Left lobe of liver (tissue), 2 donors: ENCODE measurements around the gene ACMSD. TPM values are rescaled to one million over a fixed set of nuclear protein-coding genes. Genes with fewer than 3 reads are reported as not detected.
"Not testable (repeated sequence)": the region's sequence is repeated elsewhere in the genome, so short reads cannot be mapped to it uniquely, and the experiment has no call there.

Experiments
- ATAC-seq: fragments of 200-7000 bp; cut with Tn5 transposase; one replicate; pipeline ENCODE4 v1.9.1; 2020; ENCODE audit warnings: mild to moderate bottlenecking, moderate library complexity
- DNase-seq: peaks from one replicate; pipeline ENCODE4 v3.0.0-alpha.2; 2020; ENCODE audit warnings: low spot score
- total RNA-seq: library from RNA; stranded (reverse); gene quantifications from one replicate; pipeline ENCODE4 v1.2.1, GENCODE V29; 2021
- donor health status: DM: no; HTN: no; CAD: no; lungs with moderate emphysema.
- donor health status: DM: no; HTN: yes; CAD: no.

The ACMSD gene
- 123 TPM for total RNA-seq

DNA sequence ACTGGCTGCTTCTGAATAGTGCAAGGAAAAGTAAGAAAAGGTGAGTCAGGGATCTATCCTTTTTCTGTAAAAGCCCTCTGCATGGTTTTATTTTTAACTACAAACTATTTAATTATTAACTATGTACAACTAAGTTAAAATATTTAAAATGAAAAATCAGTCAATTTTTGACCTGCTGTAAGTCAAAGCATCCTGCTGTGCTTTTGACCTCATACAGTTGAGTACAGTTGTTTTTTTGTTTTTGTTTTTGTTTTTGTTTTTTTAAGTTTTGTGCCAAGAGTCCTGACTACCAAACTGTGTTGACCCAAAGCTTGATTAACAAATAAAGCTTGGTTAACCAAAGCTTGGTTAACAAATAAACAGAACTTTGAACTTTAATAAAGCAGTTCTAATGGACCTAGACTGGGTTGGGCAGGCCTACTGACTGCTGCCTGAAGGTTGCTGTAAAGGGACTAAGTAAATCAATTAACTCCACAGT, at the start of gene ACMSD:
ACMSD (plus strand) TSS at position 474 of the 478 bp plus-strand sequence. CDS start 67 bp downstream, outside the sequence.
- DNase-seq: peak; percentile 60
- peak; percentile 72 for ATAC-seq

DNA sequence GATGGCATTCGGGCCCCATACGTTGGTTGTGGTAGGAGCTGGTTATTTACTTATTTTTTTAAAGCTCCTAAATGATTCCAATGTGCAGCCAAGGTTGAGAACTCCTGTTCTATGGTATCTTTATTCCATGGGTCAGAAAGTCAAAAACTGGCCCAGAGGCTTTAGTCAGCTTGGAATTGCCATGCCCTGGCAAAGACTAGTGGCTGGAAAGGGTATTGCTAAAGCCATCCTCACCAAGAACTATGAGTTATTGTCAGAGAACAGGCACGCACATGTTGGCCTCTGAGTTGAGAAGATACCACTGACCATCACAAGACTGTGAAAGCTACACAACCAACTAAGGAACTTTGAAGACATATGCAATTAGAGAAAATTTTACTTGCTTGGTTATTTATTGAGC, 47.9 kb upstream of the ACMSD start:
- DNase-seq (no peak), ATAC-seq (no peak)

- peak; percentile 65 for ATAC-seq
- no peak for DNase-seq
These were observed 46.8 kb upstream of the ACMSD start for GRCh38 chr2:134791616-134792015.

DNA sequence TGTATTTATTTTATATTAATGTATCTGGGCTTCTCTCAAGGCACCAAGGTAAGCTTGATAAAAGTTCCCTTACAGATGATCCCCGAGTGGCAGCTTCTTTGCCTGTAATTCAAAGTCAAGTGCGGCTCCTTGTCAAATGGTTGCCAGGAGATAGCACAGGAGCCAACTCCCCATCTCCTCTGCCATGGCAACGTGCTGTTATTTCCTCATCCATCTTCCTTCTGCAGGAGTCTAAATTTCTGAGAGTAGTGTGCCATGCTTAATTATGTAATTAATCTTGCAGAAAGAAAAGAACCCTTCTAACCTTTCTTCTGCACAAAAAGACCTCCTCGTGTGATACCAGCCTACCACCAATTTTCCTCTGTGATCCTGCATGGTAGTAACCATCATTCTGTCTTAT, 46.2 kb upstream of the ACMSD start:
- ATAC-seq (no peak), DNase-seq (no peak)

DNA sequence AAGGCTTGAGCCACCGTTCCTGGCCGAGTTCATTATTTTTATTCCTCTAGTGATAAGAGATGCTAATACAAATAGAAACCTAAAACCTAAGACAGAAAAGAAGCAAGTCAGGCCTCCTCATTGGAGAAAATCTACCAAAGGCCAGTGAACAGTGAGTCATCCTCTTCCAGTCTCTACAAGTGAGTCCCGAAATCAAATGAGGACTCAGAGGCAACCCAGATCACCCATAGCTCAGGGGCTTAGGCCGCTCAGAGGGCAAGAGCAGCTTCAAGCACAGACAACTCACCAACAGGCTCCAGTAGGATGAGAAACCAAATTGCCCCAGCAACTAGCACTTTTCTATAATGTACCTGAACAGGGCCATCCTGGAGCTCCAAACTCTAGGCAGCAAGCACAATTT, 42.7 kb upstream of the ACMSD start:
- ATAC-seq: no peak
- no peak for DNase-seq

GRCh38 chr2:134796373-134796772, 42.0 kb upstream of the ACMSD start:
- ATAC-seq: no peak
- DNase-seq: no peak

GRCh38 chr2:134799936-134800335, 38.5 kb upstream of the ACMSD start:
- DNase-seq (no peak), ATAC-seq (no peak)

GRCh38 chr2:134800341-134800740, 38.1 kb upstream of the ACMSD start:
- no peak for ATAC-seq
- no peak for DNase-seq

GRCh38 chr2:134803609-134804405, 34.6 kb upstream of the ACMSD start:
- DNase-seq, ATAC-seq: not testable (repeated sequence)

DNA sequence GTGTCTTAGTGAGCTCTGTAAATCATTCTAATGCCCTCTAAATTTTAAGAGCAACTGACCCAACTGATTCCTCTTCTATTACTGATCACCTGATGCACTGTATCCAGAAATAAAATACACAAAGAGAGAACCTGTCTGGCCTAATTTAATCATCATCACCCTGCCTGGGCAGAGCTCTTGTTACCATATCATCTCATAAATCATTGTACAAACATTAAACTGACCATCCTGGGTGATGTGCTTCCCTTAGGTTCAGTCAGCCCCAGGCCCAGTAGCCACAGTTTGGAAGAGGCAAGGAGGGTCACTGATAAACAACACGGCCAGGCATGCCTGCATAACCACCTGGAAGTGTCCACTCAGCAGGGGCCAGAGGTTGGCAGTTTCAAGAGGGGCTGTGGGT, 22.7 kb upstream of the ACMSD start:
- DNase-seq: no peak
- ATAC-seq: no peak

- ATAC-seq: no peak
- DNase-seq: no peak
These were observed 20.1 kb upstream of the ACMSD start for GRCh38 chr2:134818321-134818720.

DNA sequence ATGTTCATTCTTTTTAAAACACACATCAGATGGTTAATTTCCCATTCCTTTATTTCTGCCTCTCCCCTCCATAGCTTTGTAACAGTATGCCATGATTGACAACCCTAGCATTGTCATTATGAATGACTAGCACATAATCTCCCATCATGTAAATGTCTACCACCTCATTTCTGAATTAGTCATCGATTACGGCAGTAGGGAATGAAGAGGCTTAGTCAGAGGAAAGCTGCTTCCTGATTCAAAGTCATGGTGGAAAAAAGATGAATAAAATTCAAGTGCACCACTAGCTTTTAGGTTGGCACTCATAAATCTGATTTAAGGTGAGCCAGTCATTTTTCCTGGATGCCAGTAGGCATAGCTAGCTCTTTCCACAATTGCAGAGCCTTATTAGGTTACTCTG, 19.1 kb upstream of the ACMSD start:
- no peak for DNase-seq
- ATAC-seq: no peak

GRCh38 chr2:134823431-134823830, 15.0 kb upstream of the ACMSD start:
- ATAC-seq (peak; percentile 94), DNase-seq (no peak)

GRCh38 chr2:134823832-134824231, 14.6 kb upstream of the ACMSD start:
- peak; percentile 71 for ATAC-seq
- DNase-seq: no peak

DNA sequence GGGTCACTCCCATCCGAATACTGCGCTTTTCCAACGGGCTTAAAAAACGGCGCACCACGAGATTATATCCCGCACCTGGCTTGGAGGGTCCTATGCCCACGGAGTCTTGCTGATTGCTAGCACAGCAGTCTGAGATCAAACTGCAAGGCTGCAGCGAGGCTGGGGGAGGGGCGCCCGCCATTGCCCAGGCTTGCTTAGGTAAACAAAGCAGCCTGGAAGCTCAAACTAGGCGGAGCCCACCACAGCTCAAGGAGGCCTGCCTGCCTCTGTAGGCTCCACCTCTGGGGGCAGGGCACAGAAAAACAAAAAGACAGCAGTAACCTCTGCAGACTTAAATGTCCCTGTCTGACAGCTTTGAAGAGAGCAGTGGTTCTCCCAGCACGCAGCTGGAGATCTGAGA, 12.7 kb upstream of the ACMSD start:
- ATAC-seq, DNase-seq: not testable (repeated sequence)

GRCh38 chr2:134835471-134835870, 2.9 kb upstream of the ACMSD start:
- ATAC-seq (no peak), DNase-seq (no peak)

GRCh38 chr2:134836986-134837385, 1.4 kb upstream of the ACMSD start:
- ATAC-seq (no peak), DNase-seq (no peak)

DNA sequence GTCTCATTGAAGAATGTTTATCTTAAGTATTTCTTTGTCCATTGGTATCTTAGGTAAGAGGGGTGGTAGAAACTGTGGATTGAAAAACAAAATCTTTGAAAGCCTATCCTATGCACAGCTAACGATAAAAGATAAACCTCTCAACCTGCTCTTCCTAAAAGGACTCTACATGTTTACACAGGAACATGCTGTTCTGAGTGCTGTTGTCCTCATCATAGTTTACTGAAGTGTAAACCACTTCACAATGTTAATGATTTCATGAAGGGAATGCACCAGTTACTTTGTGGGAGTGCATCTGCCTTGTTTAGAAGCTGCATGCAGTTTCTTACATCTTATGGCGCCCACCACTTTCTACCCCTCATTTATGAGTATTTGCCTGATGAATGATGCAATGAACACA, 1.2 kb downstream of the ACMSD start:
- DNase-seq (no peak), ATAC-seq (peak; percentile 72)

DNA sequence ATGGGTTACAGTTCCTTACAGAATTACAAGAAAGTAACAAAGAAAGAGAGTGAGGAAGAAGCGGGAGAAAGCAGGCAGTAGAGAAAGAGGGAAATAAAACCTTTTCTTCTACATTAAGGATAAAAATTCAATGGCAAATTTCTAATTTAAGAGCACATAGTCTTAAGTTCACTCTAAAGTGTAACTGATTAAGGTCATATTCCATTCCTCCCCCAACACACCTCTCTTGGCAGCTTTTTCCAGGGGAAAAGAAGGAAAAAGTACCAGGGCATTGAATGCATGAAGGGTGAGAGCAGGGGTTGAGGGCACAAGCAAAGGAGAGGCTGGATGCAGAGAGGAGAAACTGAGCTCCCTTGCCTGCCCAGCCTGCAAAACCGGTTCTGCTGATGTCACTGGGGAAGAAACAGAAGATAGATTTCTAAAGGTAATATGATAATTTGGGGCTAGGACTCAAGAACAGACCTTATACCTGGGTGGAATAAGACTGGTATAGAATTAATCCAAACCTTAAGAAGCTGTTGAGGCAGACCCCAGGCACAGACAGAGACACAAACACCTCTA, 4.6 kb downstream of the ACMSD start:
- ATAC-seq (no peak), DNase-seq (no peak)

- no peak for ATAC-seq
These were observed 5.6 kb downstream of the ACMSD start for GRCh38 chr2:134843968-134844367.

GRCh38 chr2:134845028-134845427, 6.6 kb downstream of the ACMSD start:
- ATAC-seq (peak; percentile 65), DNase-seq (no peak)

More at GRCh38 chr2:134843968-134844367, 5.6 kb downstream of the ACMSD start:
- no peak for DNase-seq

DNA sequence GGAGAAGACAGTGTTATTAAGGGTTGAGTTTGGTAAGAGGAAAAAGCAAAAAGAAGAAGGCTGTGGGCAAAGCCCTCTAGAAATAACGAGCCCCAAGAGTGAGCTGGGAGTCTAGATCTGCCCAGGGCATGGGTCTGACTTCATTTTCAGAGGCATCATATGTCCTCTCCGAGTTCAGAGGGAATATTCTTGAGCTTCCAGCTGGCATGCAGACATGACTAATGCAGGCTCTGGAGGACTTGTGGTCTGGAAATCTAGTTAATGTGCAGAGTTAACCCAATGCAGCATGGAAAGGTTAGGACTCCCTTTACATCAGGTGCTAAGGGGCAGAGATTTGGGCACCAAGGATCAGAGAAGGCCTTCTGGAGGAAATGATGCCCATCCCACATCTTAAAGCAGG, 7.3 kb downstream of the ACMSD start:
- ATAC-seq (peak; percentile 10), DNase-seq (no peak)
